Heart left ventricle (tissue), 11 donors: ENCODE measurements around the gene RASA4. TPM values are rescaled to one million over a fixed set of nuclear protein-coding genes. Genes with fewer than 3 reads are reported as not detected.

ENCODE experiments used
- polyA plus RNA-seq, 2 donors: library from polyadenylated mRNA; stranded (reverse); fragments of 200-250 nt; gene quantifications; one replicate each; pipeline ENCODE4 v1.2.3, GENCODE V29; 2013
- total RNA-seq, 9 donors: library from RNA; depleted of rRNA in 2 of 9; stranded (reverse); fragments of >200 nt in 2 of 9; fragmentation: NEBNext Ultra II Directional in 3 of 9; extraction: Animal tissue kit (Norgen Biotek cat#: 25700) in 3 of 9; gene quantifications; one replicate each; pipeline versions ENCODE4 v1.1.0 to v1.2.4, GENCODE V29; 2016 to 2023
- donor health status: ischemic (EF 13 %, LVEDD 7.1; RV severe dilation, severe dysfunction).
- donor health status: healthy with polysubstance abuse.
- donor health status: DM: no; HTN: yes; CAD: no.
- donor health status: DM: no; HTN: no; CAD: no.
- donor health status: ischemic (EF 25% LVEDD 5.7; RV mildly dilated, moderate dysfunction).
- donor health status: healthy.
- donor health status: DM: yes; HTN: yes; CAD: no.
- donor health status: PGD.
- donor health status: nonischemic (EF 23%, LVEDD 6.1; RV moderate dilation, normal function).

The RASA4 gene
- total and polyA plus RNA-seq, 11 donors = 6.3 to 106 (median 12.1) TPM

Other genes starting within 250 kb of the RASA4 start
- gene PRKRIP1, start 220.4 kb downstream of the RASA4 start, total RNA-seq = 10 to 100 TPM in 5 of 9 donors, 1 to 10 TPM in 4; 7.4 to 15.2 (median 11.4) TPM
- gene PRKRIP1, start 220.4 kb downstream of the RASA4 start, polyA plus RNA-seq = 10 to 100 TPM; 15.1 TPM
- 10 to 100 TPM in 2 of 9 donors, 1 to 10 TPM in 7; 1.9 to 22.0 (median 4.8) TPM for gene ORAI2, start 183.2 kb downstream of the RASA4 start, total RNA-seq
- 10 to 100 TPM in 1 of 2 donors, 1 to 10 TPM in 1; 1.1 to 10.6 TPM for gene ORAI2, start 183.2 kb downstream of the RASA4 start, polyA plus RNA-seq
- 10 to 100 TPM in 2 of 9 donors, 1 to 10 TPM in 7; 4.9 to 19.4 (median 6.5) TPM for gene ALKBH4, start 151.9 kb downstream of the RASA4 start, total RNA-seq
- gene ALKBH4, start 151.9 kb downstream of the RASA4 start, polyA plus RNA-seq = 1 to 10 TPM; 6.8 to 7.9 TPM
- gene LRWD1, start 151.8 kb downstream of the RASA4 start, total RNA-seq = 10 to 100 TPM in 4 of 9 donors, 1 to 10 TPM in 5; 7.6 to 24.9 (median 9.7) TPM
- gene LRWD1, start 151.8 kb downstream of the RASA4 start, polyA plus RNA-seq = 10 to 100 TPM in 1 of 2 donors, 1 to 10 TPM in 1; 4.7 to 26.4 TPM
- gene POLR2J, start 137.8 kb downstream of the RASA4 start, total RNA-seq = 10 to 100 TPM; 34.4 to 72.9 (median 47.4) TPM
- 100 to 1,000 TPM in 1 of 2 donors, 10 to 100 TPM in 1; 86.3 to 227 TPM for gene POLR2J, start 137.8 kb downstream of the RASA4 start, polyA plus RNA-seq
- gene RASA4B, start 99.0 kb downstream of the RASA4 start, total RNA-seq = 10 to 100 TPM in 2 of 9 donors, 1 to 10 TPM in 7; 3.3 to 28.1 (median 7.1) TPM
- gene RASA4B, start 99.0 kb downstream of the RASA4 start, polyA plus RNA-seq = 1 to 10 TPM; 2.7 to 3.2 TPM
- gene UPK3BL2, start 73.1 kb downstream of the RASA4 start, total RNA-seq = 10 to 100 TPM in 2 of 9 donors, 1 to 10 TPM in 7; 1.9 to 20.6 (median 5.7) TPM
- 1 to 10 TPM; 1.2 to 5.8 TPM for gene UPK3BL2, start 73.1 kb downstream of the RASA4 start, polyA plus RNA-seq
- under 1 TPM in 1 of 9 donors, not detected in 8; 0.24 TPM for gene SPDYE2, start 65.5 kb downstream of the RASA4 start, total RNA-seq
- gene SPDYE2, start 65.5 kb downstream of the RASA4 start, polyA plus RNA-seq = under 1 TPM in 1 of 2 donors, not detected in 1; 0.15 TPM
- gene POLR2J3, start 44.2 kb downstream of the RASA4 start, total RNA-seq = 10 to 100 TPM in 6 of 9 donors, 1 to 10 TPM in 3; 4.8 to 32.9 (median 12.0) TPM
- gene POLR2J3, start 44.2 kb downstream of the RASA4 start, polyA plus RNA-seq = 10 to 100 TPM; 31.7 to 67.7 TPM
- gene UPK3BL1, start 26.0 kb upstream of the RASA4 start, total RNA-seq = 10 to 100 TPM in 7 of 9 donors, 1 to 10 TPM in 2; 6.0 to 29.2 (median 12.8) TPM
- 10 to 100 TPM in 1 of 2 donors, 1 to 10 TPM in 1; 8.3 to 30.9 TPM for gene UPK3BL1, start 26.0 kb upstream of the RASA4 start, polyA plus RNA-seq
- gene SPDYE2B, start 33.6 kb upstream of the RASA4 start, total RNA-seq = not detected
- gene SPDYE2B, start 33.6 kb upstream of the RASA4 start, polyA plus RNA-seq = not detected
- 10 to 100 TPM in 1 of 9 donors, 1 to 10 TPM in 6, under 1 TPM in 1, not detected in 1; 0.79 to 12.9 (median 3.3) TPM for gene POLR2J2, start 54.9 kb upstream of the RASA4 start, total RNA-seq
- gene POLR2J2, start 54.9 kb upstream of the RASA4 start, polyA plus RNA-seq = 1 to 10 TPM in 1 of 2 donors, under 1 TPM in 1; 0.98 to 5.1 TPM
- 10 to 100 TPM in 1 of 9 donors, 1 to 10 TPM in 8; 5.6 to 10.2 (median 8.4) TPM for gene FAM185A, start 132.2 kb upstream of the RASA4 start, total RNA-seq
- 1 to 10 TPM; 3.4 to 6.0 TPM for gene FAM185A, start 132.2 kb upstream of the RASA4 start, polyA plus RNA-seq